ENCODE data around the gene ZC2HC1B. TPM values are rescaled to one million over a fixed set of nuclear protein-coding genes. Genes with fewer than 3 reads are reported as not detected.
"Not testable (repeated sequence)": the region's sequence is repeated elsewhere in the genome, so short reads cannot be mapped to it uniquely, and the experiment has no call there.

ZC2HC1B gene
- total and polyA plus RNA-seq, 4 donors: 0.28 TPM; not detected in 3

DNA sequence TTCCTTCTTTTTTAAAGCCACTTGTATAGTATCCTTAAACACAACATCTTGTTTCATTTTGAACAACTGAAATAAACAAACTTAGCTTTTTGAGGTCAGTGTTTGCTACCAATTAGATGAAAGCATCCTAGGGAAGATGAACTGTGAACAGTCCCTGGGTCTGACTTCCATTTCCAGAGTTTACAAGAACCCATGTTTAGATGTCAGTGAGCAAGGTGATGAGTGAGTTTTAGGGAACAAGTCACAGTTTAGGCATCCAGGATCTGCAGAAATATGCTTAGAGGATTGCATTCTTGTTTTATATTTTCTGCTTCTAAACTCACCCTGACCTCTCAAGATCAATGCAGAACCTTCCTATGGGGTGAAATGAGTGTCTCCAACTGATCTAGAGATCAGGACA lies 3.0 kb downstream of the ZC2HC1B start:
- no peak overlapping the region for H3K9ac ChIP-seq (ENCODE audit: insufficient read depth in 1 of 2, low read length in 2 of 2)
- H3K9me3 ChIP-seq (ENCODE audit: control insufficient read depth in 4 of 4, insufficient read depth in 3 of 4, low read length in 3 of 4): peaks cover 0 to 3% (median 0%) of the 10 kb centered on the region in 4 donors
- H3K27me3 ChIP-seq (ENCODE audit: control insufficient read depth in 3 of 3, insufficient read depth in 3 of 3, low read length in 2 of 3): no peaks in the 10 kb centered on the region
- no peak overlapping the region for H3K4me3 ChIP-seq
- H3K36me3 ChIP-seq (ENCODE audit: control insufficient read depth in 4 of 4, insufficient read depth in 4 of 4, low read length in 4 of 4): peaks cover 0 to 16% (median 6%) of the 10 kb centered on the region in 4 donors
- ATAC-seq (ENCODE audit: insufficient read depth, low FRiP score) (no peak), DNase-seq (no peak)
- no peak for TF ChIP-seq CTCF (IDR thresholded peaks at IDR 0.05; ENCODE audit: control extremely low read depth, extremely low read depth)
- H3K4me1 ChIP-seq (ENCODE audit: control insufficient read depth in 5 of 5, insufficient read depth in 5 of 5, low read length in 5 of 5): no peaks in the 10 kb centered on the region
- no peak overlapping the region for H3K27ac ChIP-seq (ENCODE audit: low read depth in 1 of 2, low read length in 1 of 2)

DNA sequence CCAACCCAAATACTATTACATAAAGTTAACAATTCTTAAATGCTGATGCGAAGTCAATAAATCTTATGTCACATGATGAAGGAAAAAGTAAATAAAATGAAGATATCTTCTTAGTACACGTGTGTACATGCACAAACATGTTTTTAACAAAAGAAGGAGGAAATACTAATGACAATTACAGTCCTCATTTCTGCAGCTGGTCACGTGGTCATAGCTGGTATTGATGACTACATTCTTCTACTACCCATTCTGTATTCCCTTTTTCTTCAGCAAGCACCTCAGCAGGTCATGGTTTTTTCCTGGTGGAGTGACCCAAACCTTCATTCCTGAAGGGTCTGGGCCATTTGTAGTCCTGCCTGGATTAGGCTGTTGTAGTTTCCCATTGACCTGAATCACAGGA lies 4.5 kb downstream of the ZC2HC1B start:
- not testable (repeated sequence) for H3K9ac ChIP-seq (ENCODE audit: insufficient read depth in 1 of 2, low read length in 2 of 2); H3K27ac ChIP-seq (ENCODE audit: low read depth in 1 of 2, low read length in 1 of 2); DNase-seq; ATAC-seq (ENCODE audit: insufficient read depth, low FRiP score); H3K27me3 ChIP-seq (ENCODE audit: control insufficient read depth in 3 of 3, insufficient read depth in 3 of 3, low read length in 2 of 3); H3K4me1 ChIP-seq (ENCODE audit: control insufficient read depth in 5 of 5, insufficient read depth in 5 of 5, low read length in 5 of 5); H3K4me3 ChIP-seq; H3K9me3 ChIP-seq (ENCODE audit: control insufficient read depth in 4 of 4, insufficient read depth in 3 of 4, low read length in 3 of 4)
- H3K36me3 ChIP-seq (ENCODE audit: control insufficient read depth in 4 of 4, insufficient read depth in 4 of 4, low read length in 4 of 4): peaks cover 0 to 16% (median 5%) of the 10 kb centered on the region in 4 donors
- 95% methylated on average over 3 of the region's 3 CpGs for WGBS, 2 donors

- not testable (repeated sequence) for H3K4me1 ChIP-seq (ENCODE audit: control insufficient read depth in 5 of 5, insufficient read depth in 5 of 5, low read length in 5 of 5); H3K9ac ChIP-seq (ENCODE audit: insufficient read depth in 1 of 2, low read length in 2 of 2); DNase-seq; H3K27me3 ChIP-seq (ENCODE audit: control insufficient read depth in 3 of 3, insufficient read depth in 3 of 3, low read length in 2 of 3); H3K27ac ChIP-seq (ENCODE audit: low read depth in 1 of 2, low read length in 1 of 2); H3K36me3 ChIP-seq (ENCODE audit: control insufficient read depth in 4 of 4, insufficient read depth in 4 of 4, low read length in 4 of 4); H3K4me3 ChIP-seq; ATAC-seq (ENCODE audit: insufficient read depth, low FRiP score); H3K9me3 ChIP-seq (ENCODE audit: control insufficient read depth in 4 of 4, insufficient read depth in 3 of 4, low read length in 3 of 4)
- WGBS, 2 donors: 95 to 97% methylated on average over 1 of the region's 1 CpG
Observed at GRCh38 chr6:143871202-143871730, 7.0 kb downstream of the ZC2HC1B start.

DNA sequence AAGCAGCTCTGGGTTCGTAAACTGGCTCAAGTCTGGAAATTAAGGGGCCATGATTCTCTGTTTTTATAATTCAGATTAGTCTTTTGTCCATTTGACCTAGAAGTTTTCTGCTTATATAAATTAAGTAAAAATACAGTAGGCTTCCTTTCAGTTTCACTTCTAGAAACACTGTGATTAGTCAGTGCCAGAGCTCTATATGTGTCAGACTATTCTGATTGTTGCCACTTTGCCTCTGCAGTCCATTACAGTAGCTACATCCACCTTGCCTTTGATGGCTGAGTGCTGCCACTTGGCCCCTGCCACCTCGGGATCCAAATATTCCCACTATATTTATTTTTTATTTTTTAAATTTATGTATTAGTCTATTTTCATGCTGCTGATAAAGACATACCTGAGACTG lies 7.9 kb downstream of the ZC2HC1B start:
- H3K4me1 ChIP-seq (ENCODE audit: control insufficient read depth in 5 of 5, insufficient read depth in 5 of 5, low read length in 5 of 5): no peaks in the 10 kb centered on the region
- H3K4me3 ChIP-seq: no peak overlapping the region
- peaks cover 0 to 3% (median 0%) of the 10 kb centered on the region in 4 donors for H3K9me3 ChIP-seq (ENCODE audit: control insufficient read depth in 4 of 4, insufficient read depth in 3 of 4, low read length in 3 of 4)
- H3K36me3 ChIP-seq (ENCODE audit: control insufficient read depth in 4 of 4, insufficient read depth in 4 of 4, low read length in 4 of 4): peaks cover 0 to 5% (median under 1%) of the 10 kb centered on the region in 4 donors
- no peaks in the 10 kb centered on the region for H3K27me3 ChIP-seq (ENCODE audit: control insufficient read depth in 3 of 3, insufficient read depth in 3 of 3, low read length in 2 of 3)
- DNase-seq: no peak
- ATAC-seq (ENCODE audit: insufficient read depth, low FRiP score): no peak
- 87 to 96% methylated on average over 2 of the region's 2 CpGs for WGBS, 2 donors
- no peak overlapping the region for H3K27ac ChIP-seq (ENCODE audit: low read depth in 1 of 2, low read length in 1 of 2)
- no peak for TF ChIP-seq CTCF (IDR thresholded peaks at IDR 0.05; ENCODE audit: control extremely low read depth, extremely low read depth)
- H3K9ac ChIP-seq (ENCODE audit: insufficient read depth in 1 of 2, low read length in 2 of 2): no peak overlapping the region

- H3K27ac ChIP-seq (ENCODE audit: low read depth in 1 of 2, low read length in 1 of 2); ATAC-seq (ENCODE audit: insufficient read depth, low FRiP score); H3K4me3 ChIP-seq; H3K27me3 ChIP-seq (ENCODE audit: control insufficient read depth in 3 of 3, insufficient read depth in 3 of 3, low read length in 2 of 3); H3K4me1 ChIP-seq (ENCODE audit: control insufficient read depth in 5 of 5, insufficient read depth in 5 of 5, low read length in 5 of 5); H3K36me3 ChIP-seq (ENCODE audit: control insufficient read depth in 4 of 4, insufficient read depth in 4 of 4, low read length in 4 of 4); H3K9ac ChIP-seq (ENCODE audit: insufficient read depth in 1 of 2, low read length in 2 of 2); H3K9me3 ChIP-seq (ENCODE audit: control insufficient read depth in 4 of 4, insufficient read depth in 3 of 4, low read length in 3 of 4); DNase-seq: not testable (repeated sequence)
- 94 to 95% methylated on average over 4 of the region's 4 CpGs for WGBS, 2 donors
Observed at GRCh38 chr6:143873600-143873999, 9.3 kb downstream of the ZC2HC1B start.

GRCh38 chr6:143874503-143874902 lies 10.2 kb downstream of the ZC2HC1B start:
- not testable (repeated sequence) for H3K9me3 ChIP-seq (ENCODE audit: control insufficient read depth in 4 of 4, insufficient read depth in 3 of 4, low read length in 3 of 4); H3K4me3 ChIP-seq; DNase-seq; H3K27me3 ChIP-seq (ENCODE audit: control insufficient read depth in 3 of 3, insufficient read depth in 3 of 3, low read length in 2 of 3); ATAC-seq (ENCODE audit: insufficient read depth, low FRiP score); H3K9ac ChIP-seq (ENCODE audit: insufficient read depth in 1 of 2, low read length in 2 of 2); H3K36me3 ChIP-seq (ENCODE audit: control insufficient read depth in 4 of 4, insufficient read depth in 4 of 4, low read length in 4 of 4); H3K27ac ChIP-seq (ENCODE audit: low read depth in 1 of 2, low read length in 1 of 2); H3K4me1 ChIP-seq (ENCODE audit: control insufficient read depth in 5 of 5, insufficient read depth in 5 of 5, low read length in 5 of 5)

All from lung (tissue), 12 donors.